ENCODE data around the gene ATL2.
A peak's percentile ranks its signal among the peaks of the same experiment; 100 is the strongest.
"Not testable (repeated sequence)": the region's sequence is repeated elsewhere in the genome, so short reads cannot be mapped to it uniquely, and the experiment has no call there.

The ATL2 gene

DNA sequence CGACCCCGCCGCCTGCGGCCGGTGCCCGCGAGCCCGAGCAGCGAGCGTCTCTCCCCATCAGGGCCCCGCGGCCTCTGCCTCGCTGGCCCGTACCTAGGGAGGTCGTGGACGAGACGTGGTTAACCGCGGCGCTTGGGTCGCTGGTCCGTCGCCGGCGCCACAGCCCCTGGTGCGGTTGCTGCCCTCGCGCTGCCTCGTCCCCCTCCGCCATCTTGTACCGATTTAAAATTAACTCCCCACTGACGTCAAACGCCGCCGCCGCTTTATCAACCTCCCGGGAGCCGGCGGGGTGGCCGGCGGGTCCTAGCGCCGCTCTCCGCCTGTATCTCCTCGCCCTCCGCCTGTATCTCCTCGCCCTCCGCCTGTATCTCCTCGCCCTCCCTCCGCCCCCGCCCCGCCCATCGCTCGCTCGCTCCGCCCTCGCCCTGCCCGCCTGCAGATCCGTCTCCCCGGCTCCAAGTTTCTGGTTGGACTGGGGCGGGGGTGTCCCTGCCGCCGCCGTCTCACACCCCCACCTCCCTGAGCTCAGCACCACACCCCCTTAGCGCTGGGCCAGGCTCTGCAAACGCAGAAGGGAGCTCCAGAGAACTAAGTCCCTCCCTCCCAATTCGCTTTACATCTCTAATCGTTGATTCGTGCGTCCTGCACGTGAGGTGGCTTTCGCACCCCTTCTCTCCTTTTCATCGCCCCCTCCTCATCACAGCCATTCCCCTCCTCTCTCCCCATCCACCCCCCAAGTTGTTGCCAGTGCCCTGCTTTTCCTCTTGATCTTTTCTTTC is at the start of gene ATL2:
ATL2 (minus strand) TSS at position 224 of the 779 bp plus-strand sequence; CDS start at position 211, 13 bp downstream.
- DNase-seq (ENCODE audit: low read depth, low spot score): peak; percentile 98

DNA sequence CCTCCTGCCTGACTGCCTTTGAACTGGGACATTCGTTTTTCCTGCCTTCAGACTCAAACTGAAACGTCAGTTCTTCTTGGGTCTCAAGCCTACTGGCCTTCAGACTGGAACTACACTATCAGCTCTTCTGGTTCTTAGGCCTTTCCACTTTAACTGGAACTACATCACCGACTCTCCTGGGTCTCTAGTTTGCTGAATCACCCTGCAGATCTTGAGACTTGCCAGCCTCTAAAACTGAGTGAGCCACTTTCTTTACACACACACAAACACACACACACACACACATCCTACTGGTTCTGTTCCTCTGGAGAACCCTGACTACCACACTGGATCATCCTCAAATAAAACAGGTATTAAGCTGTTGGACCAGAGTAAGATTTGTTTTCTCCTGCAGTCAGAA is 46.7 kb upstream of the ATL2 start:
- DNase-seq (ENCODE audit: low read depth, low spot score): no peak

DNA sequence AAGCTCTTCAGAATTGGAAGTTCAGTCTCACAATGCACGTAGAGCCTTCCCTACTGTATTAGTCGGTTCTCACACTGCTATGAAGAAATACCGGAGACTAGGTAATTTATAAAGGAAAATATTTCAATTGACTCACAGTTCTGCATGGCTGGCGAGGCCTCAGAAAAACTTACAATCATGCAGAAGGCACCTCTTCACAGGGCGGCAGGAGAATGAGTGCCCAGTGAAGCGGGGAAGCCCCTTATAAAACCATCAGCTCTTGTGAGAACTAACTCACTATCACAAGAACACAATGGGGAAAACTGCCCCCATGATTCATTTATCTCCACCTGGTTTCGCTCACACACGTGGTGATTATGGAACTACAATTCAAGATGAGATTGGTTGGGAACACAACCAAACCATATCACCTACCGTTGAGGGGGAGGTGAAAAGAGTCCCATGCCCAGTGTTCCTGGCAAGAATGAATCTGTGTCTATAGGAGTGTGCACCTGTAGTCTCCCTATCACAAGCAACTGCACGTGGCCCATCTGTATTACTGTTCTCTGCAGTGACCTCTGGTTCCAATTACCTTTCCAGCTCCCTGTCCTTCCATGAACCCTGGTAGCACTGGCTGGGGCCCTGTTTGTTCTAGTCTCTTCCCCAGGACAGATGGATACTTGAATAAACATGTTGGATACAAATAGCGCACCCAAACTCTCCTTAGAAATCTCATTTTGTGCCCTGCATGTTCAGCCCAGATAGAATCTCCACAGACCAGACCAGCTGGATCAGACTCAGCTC is 44.4 kb upstream of the ATL2 start:
- no peak for DNase-seq (ENCODE audit: low read depth, low spot score)

DNA sequence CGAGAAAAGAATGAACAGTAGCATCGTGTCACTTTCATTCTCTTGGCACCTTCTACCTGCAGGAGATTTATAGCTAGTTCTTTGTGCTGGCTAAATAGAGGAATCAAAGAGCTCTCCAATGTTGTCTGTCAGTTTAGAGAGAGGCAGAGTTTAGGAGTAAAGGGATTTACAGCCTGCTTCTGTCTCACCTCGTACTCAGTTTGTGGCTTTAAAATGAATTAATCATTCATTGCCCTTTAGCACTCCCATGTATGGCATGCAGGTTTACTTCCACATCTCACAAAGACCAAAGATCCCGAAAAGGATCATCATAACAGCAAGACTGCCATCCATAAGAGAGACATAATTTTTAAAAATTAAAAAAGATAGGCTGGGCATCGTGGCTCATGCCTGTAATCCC is 42.4 kb upstream of the ATL2 start:
- DNase-seq (ENCODE audit: low read depth, low spot score): no peak

DNA sequence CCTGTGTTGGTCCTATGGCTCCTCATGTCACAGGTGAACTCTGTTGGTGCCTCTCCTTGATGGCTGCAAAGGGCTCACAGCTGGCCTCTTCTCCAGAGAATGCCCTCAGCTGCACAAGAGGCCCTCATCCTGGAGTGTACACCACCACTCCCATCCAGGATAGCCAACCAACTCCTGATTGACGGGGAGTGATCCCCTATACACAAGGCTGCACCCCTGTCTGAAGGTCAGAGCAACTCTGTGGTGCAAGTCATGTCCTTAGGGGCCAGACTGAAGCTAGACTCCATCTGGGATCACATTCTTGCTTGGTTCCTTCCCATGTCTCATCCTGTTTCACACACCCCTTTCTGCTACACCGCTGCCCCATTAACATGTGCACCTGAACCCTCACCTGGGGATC is 41.7 kb upstream of the ATL2 start:
- DNase-seq (ENCODE audit: low read depth, low spot score): no peak

DNA sequence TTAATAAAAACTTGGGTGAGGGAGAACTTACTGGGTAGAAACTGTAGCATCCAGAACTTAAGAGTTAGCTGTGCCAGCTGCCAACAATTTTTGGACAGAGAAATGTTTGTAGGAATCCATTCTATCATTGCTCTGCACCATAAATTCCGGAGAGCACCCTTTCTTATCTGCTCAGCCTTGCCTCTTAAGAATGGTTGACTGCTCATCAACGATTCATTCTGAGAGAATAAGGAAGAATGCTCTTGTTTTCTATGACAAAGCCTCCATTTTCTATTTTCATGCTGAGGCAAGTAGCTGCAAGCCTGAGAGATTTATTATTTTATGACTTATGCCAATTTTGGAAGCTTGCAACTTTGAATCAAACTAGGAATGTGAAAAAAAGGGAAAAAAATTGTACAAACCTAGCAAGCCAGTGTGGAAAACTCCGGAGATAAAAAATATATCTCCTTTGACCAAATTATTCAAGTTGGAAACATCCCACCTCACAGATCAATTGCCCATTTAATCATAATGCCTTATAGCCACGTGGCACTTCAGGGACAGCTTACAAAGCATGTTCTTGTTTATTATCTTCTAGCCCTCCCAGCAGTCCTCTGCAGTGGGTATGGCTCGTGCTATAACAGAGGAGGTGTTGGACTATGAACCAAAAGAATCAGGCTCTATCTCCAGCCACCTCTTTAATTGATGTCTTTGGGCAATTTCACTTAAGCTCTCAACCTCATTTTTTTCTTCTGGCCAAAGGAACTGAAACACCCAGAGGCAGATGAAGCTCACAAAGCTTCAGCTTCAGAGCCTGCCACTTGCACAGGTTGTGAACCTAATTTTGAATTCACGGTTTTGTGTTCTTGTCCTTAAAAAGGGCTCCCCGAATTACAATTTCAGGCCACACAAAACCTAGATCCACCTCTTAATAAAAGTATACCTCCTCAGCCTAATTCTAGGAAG is 40.9 kb upstream of the ATL2 start:
- DNase-seq (ENCODE audit: low read depth, low spot score): no peak

DNA sequence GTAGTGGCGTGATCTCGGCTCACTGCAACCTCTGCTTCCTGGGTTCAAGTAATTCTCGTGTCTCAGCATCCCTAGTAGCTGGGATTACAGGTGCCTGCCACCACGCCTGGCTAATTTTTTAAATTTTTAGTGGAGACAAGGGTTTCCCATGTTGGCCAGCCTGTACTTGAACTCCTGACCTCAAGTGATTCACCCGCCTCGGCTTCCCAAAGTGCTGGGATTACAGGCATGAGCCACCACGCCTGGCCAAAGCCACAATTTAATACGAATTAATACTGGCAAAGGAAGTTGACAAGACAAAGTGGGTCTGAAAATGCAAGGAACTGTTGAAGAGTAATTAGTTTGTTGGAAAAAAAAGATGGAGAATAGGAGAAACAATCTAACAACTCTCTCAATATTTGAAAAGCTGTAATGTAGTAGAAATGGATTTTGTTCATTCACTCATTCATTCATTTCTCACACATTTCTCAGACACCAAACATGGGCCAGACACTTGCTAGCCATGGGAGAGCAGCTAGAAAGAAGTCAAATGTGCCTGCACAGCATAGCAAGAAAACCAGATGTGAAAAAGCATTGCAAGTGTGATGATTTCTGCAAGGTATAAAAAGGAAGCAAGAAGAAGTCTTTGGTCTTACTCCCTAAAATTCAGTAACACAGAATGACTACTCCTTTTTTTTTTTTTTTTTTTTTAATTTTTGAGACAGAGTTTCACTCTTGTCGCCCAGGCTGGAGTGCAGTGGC is 39.4 kb upstream of the ATL2 start:
- DNase-seq (ENCODE audit: low read depth, low spot score): no peak

DNA sequence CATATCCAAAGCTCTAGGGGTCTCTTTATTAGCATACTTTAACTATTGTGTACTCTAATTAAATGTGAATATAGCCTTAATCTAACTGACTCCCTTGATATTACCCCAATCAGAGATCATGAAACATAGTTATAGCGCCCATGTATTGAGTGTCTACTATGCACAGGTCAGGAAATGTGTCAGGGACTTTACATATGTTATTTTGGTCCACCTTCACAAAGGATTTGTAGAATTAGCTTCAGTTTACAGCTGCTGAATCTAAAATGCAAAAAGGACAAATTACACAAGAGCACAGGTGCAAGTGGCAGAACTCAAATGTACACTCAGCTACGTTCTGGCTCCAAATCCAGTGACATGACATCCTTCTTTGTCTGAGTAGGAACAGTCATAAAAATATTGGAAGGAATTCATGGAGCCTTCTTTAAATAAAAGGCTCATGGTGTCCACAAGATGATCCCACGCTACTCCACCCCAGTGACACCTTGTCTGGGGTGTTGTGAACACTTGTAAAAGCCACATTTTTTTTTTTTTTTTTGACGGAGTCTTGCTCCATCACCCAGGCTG is 38.7 kb upstream of the ATL2 start:
- DNase-seq (ENCODE audit: low read depth, low spot score): no peak

DNA sequence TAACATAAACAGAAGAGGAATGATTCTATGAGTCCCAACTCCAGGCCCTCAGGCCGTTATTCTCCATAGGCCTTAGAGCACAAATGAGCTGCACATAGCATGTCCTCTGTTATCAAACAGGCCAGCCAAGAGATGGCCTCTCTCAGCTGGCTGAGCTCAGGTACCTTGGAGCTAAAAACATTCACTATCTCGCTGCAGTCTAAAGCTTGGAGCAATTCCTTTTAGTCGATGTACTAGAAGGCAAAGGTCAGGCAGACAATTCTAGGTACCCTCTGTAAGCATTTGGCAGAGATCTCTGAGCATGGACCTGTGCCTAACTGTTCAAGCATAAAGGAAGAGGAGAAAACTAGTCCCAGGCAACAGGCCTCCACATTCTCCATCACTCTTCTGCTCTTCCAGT is 38.0 kb upstream of the ATL2 start:
- DNase-seq (ENCODE audit: low read depth, low spot score): no peak

DNA sequence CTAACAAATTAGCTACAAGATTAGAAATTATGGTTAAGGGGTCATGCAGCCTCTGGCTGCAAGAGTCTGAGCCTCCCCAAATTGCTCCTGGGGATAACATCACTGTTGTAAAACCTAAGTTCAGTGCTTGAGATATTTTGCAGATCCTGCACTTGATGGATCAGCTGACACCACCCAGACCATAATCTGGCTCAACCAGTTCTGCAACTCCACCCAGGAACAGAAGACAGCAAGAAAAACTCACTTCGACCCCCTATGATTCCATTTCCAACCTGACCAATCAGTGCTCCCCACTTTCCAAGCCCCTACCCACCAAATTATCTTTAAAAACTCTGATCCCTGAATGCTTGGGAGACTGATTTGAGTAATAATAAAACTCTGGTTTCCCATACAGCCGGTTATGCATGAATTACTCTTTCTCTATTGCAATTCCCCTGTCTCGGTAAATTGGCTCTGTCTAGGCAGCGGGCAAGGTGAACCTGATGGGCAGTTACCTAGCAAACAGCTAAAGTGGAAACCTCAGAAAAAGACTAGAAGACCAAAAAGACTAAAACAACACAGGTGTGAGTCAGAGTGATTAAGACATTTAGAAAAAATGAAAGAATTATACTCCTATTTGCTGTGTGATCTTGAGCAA is 35.3 kb upstream of the ATL2 start:
- not testable (repeated sequence) for DNase-seq (ENCODE audit: low read depth, low spot score)

DNA sequence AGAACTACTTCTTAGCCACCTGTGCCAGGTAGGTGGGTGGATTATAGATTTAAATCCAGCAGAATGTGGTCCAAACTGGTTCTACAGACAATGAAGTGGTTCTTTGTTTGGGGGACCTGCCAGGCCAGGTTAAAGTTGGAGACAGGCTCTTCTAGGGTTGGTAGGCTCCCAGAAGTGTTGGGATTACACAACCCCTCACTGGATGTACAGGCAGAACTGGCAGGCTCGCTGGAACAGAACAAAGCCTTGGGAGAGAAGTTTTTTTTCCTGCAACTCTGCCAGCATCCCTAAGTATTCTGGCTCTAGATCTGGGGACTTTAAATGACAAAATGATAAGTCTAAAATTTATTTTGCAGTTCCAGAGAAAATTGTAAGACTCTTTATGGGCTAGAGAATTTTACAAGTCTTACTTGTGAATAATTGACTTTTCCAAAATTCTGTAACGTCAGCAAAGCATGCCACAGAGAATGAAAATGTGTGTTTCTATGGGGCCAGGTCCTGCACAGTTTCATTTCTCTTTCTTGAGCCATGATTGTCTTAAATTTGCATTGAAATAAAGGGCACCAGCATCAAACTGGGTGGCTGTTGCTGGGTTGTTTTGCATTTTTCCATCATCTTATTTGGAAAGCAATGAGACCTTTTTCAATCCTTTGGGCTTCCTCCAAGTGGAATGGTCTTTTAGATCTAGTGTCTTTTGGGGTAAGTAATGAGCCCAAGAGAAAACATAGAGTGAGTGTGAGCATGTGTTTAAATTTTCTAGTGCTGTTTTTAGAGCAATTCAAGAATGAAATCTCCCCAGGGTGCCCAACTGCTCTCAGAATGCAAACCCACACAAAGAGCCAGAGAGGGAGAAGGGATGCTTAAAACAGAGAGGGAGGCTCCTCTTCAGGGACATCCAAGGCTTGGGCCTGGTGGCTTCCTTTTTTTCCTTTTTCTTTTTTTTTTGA is 32.4 kb upstream of the ATL2 start:
- peak; percentile 15 for DNase-seq (ENCODE audit: low read depth, low spot score)

DNA sequence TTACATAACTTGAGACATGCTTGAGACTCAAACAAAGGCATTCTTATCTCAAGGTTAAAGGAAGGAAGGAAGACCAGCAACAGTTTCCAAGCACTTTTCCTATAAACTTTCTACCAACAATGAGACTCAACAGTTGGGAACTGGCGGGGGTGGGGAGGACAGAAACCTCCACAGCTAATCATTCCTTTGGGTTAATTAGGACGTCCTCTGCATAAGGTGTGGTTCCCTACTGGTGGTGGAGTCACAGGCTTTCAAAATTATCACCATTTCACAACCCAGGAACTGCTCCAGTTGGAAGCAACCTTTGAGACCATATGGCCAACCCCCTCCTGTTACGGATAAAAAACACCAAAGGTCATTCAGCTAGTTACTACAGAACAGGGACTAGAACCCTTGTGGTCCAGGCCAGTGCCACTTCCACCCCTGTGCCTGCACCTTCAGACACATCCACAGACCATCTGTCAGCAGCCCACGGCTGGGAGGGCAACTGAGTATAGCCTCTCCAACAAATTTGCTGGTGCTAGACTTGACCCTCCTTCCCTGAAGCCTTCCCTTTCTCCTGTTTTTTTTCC is 30.1 kb upstream of the ATL2 start:
- DNase-seq (ENCODE audit: low read depth, low spot score): no peak

DNA sequence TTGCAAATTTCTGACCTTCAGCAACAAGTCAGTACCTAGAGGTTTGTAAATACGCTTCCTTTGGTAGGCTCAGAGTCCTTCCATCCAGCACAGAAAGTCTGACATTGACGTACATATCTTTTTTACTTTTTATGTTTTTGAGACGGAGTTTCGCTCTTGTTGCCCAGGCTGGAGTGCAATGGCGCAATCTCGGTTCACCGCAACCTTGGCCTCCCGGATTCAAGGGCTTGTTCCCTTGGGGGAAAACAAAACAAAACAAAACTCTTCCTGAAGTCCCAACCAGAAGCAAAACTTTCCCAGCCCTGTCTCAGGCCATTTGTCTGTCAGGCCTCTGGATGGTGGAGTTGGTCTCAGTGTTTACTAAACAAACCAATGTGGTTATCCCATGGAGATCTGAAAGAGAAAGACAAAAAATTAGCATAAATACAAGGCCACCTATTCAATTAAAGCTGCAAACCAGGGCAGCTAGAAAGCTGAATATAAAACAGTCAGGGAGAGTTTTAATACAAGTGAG is 29.6 kb upstream of the ATL2 start:
- DNase-seq (ENCODE audit: low read depth, low spot score): peak; percentile 87

DNA sequence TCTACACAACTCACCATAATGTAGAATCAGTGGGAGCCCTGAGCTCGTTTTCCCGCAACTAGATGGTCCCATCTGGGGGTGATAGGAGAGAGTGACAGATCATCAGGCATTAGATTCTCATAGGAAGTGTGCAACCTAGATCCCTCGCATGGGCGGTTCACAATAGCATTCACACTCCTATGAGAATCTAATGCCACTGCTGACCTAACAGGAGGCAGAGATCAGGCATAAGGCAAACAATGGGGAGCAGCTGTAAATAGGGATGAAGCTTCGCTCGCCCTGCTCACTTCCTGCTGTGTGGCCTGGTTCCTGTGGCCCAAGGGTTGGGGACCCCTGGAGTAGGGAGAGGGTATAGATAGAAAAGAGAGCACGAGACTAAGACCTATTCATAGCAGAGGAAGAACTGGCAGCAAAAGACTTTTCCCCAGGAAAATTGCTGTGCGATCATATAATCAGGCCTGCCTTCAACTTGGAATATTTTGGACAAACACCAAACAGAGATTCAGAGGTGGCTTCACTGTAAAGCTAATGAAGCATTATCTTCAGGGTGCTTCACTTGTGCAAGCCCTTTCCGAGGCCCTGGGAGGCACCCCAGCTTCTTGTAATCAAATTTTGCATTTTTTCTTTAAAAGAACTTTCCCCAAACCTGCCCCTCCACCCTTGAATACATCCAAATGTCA is 29.0 kb upstream of the ATL2 start:
- no peak for DNase-seq (ENCODE audit: low read depth, low spot score)

DNA sequence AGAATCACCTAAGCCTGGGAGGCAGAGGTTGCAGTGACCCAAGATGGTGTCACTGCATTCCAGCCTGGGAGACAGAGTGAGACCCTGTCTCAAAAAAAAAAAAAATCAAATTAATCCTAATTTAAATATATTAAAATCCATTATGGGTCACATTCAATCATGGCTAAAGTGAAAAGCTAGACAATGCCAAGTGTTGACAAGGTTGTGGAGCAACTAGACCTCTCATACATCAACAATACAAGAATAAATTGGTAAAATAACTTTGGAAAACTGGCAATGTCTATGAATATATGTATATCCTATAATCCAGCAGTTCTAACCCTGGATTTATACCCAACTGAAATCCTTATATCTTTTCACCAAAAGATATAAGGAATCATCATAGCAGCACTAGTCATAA is 23.4 kb upstream of the ATL2 start:
- DNase-seq (ENCODE audit: low read depth, low spot score): no peak

DNA sequence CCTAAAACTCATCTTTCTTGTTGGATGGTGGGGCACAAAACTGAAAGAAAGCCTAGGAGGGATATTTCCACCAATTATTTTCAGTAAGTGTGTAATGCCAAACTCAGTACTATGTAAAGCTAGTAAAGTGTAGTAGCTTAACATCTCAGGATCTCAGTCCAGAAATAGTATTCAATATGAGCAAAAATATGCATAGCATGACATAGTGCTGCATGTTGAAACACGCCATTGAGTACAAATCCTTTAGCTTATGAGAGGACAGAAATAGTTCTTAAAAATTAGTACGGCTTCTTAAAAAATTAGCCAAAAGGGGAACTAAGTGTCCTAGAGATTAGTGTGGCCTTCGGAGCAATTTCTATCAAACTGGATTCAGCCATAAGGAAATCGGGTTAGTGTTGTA is 21.7 kb upstream of the ATL2 start:
- DNase-seq (ENCODE audit: low read depth, low spot score): no peak

DNA sequence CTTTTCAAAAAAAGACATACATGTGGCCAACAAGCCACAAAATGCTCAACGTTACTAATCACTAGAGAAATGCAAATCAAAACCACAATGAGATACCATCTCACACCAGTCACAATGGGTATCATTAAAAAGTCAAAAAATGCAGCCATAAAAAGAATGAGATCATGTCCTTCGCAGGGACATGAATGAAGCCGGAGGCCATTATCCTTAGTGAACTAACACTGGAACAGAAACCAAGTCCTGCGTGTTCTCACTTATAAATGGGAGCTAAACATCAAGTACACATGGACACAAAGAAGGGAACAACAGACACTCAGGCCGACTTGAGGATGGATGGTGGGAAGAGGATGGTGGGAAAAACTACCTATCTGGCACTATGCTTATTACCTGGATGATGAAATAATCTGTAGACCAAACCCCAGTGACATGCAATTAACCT is 17.8 kb upstream of the ATL2 start:
- no peak for DNase-seq (ENCODE audit: low read depth, low spot score)

DNA sequence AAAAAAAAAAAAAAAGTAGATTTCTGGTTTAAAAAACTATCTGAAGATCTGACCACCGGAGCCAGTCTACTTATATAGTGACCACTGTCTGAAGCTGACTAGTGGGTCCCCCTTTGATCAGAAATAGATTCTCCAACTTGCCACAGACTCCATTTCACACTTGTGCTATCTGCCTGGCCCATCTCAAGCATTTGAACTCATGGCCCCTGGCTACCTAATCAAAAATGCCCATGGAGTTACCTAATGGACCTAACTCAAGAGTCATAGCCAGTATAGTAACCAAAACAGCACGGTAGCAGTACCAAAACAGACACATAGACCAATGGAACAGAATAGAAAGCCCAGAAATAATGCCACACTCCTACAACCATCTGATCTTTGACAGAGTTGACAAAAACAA is 17.0 kb upstream of the ATL2 start:
- no peak for DNase-seq (ENCODE audit: low read depth, low spot score)

All from ELF-1 (cell line).